Suprapubic skin (tissue), 4 donors: Measurements from ENCODE around the gene ABHD16A.

Source experiments
- CTCF ChIP-seq, 2 donors: fragments of 200-600 bp in 1 of 2; fragments of 450-650 bp in 1 of 2; sonication (generic) in 1 of 2; IDR thresholded peaks; one replicate each; pipeline ENCODE4 v1.5.1; 2016 to 2019; ENCODE audit warnings: antibody characterized with exemption in 2 of 2, mild to moderate bottlenecking in 1 of 2, moderate library complexity in 1 of 2
- EP300 ChIP-seq: sonication (generic); formaldehyde crosslinking; IDR thresholded peaks from one replicate; pipeline ENCODE4 v1.6.1; 2017; ENCODE audit warnings: antibody characterized with exemption
- POLR2A ChIP-seq, 2 donors: fragments of 450-650 bp; IDR thresholded peaks; one replicate each; pipeline ENCODE4 v1.6.1; 2017; ENCODE audit warnings: antibody characterized with exemption in 2 of 2, mild to moderate bottlenecking in 2 of 2, moderate library complexity in 2 of 2
- POLR2AphosphoS5 ChIP-seq, 3 donors: sonication (generic); formaldehyde crosslinking; IDR thresholded peaks; one replicate each; pipeline ENCODE4 v1.6.1; 2017; ENCODE audit warnings: antibody characterized with exemption in 3 of 3

GRCh38 chr6:31691564-31692108 is 11.5 kb downstream of the ABHD16A start:
- TF ChIP-seq CTCF (IDR thresholded peaks at IDR 0.05): no peak
- no peak for TF ChIP-seq POLR2A (IDR thresholded peaks at IDR 0.05)
- TF ChIP-seq EP300: no peak
- TF ChIP-seq POLR2AphosphoS5 (IDR thresholded peaks at IDR 0.05): no peak
